K562 (cell line): ENCODE results near the gene ASB6. TPM values are rescaled to one million over a fixed set of nuclear protein-coding genes. Genes with fewer than 3 reads are reported as not detected.

Source experiments
- ARID1B ChIP-seq: fragments of 450-650 bp; IDR thresholded peaks from 2 replicates; pipeline ENCODE4 v1.6.1; 2016; ENCODE audit warnings: antibody characterized with exemption, mild to moderate bottlenecking, inconsistent platforms
- MXI1 ChIP-seq: IDR thresholded peaks from 2 replicates; pipeline ENCODE4 v1.6.1; 2011; ENCODE audit warnings: low read depth, mild to moderate bottlenecking, improper control_type of control experiment, low read length
- NFATC3 ChIP-seq: fragments of 450-650 bp; IDR thresholded peaks from 2 replicates; pipeline ENCODE4 v1.6.1; 2017; ENCODE audit warnings: mild to moderate bottlenecking
- NFYB ChIP-seq: IDR thresholded peaks from 2 replicates; pipeline ENCODE4 v1.6.1; 2011; ENCODE audit warnings: mild to moderate bottlenecking, moderate library complexity; ENCODE audit not compliant: insufficient read length; ENCODE audit errors: extremely low read depth
- PCBP2 ChIP-seq: fragments of 200-400 bp; formaldehyde crosslinking; IDR thresholded peaks from 2 replicates; pipeline ENCODE4 v1.6.1; 2018; ENCODE audit warnings: low read length, low read depth, mild to moderate bottlenecking, moderate library complexity; ENCODE audit not compliant: poor library complexity, severe bottlenecking
- PHTF2 ChIP-seq: fragments of 250-450 bp; sonication (Bioruptor Pico); IDR thresholded peaks from 2 replicates; pipeline ENCODE4 v1.5.0; 2021; ENCODE audit warnings: mild to moderate bottlenecking
- SMC3 ChIP-seq: conservative IDR thresholded peaks from 2 replicates; pipeline ENCODE4 v1.6.1; 2011; ENCODE audit warnings: low read depth, low read length, improper control_type of control experiment; ENCODE audit not compliant: insufficient read depth
- TRIM24 ChIP-seq, 2 experiments: fragments of 450-650 bp; IDR thresholded peaks; 2 replicates each; pipeline ENCODE4 v1.6.1; 2016
- ZC3H4 ChIP-seq: sonication (generic); formaldehyde crosslinking; IDR thresholded peaks from 2 replicates; pipeline ENCODE4 v1.9.0; 2021; ENCODE audit warnings: missing genetic modification reagents, borderline replicate concordance
- ZNF121 ChIP-seq: sonication (generic); formaldehyde crosslinking; conservative IDR thresholded peaks from 2 replicates; pipeline ENCODE4 v1.8.0; 2022; ENCODE audit warnings: missing genetic modification reagents
- ZSCAN32 ChIP-seq: fragments of 450-650 bp; formaldehyde crosslinking; IDR thresholded peaks from 2 replicates; pipeline ENCODE4 v1.4.0; 2020; ENCODE audit warnings: mild to moderate bottlenecking, moderate library complexity
- polyA plus RNA-seq, 8 experiments: library from polyadenylated mRNA; depleted of rRNA in 4 of 8; stranded (reverse) in 5 of 8; unstranded in 3 of 8; fragments of >200 nt; fragmentation: Nextera tagmentation in 2 of 8; fragmentation: Illumina TruSeq in 1 of 8; extraction: Ambion mirVana in 2 of 8; extraction: Trizol in 1 of 8; gene quantifications; 2 replicates each; pipeline versions ENCODE4 v1.2.1 to v1.2.3, GENCODE V29; 2011 to 2014; ENCODE audit warnings: inconsistent platforms in 1 of 8, missing spikeins in 1 of 8
- total RNA-seq, 7 experiments: library from RNA; depleted of rRNA in 6 of 7; stranded (reverse); fragments of >200 nt in 6 of 7; fragmentation: Illumina TruSeq in 2 of 7; extraction: Trizol in 2 of 7; gene quantifications; 2 replicates each; pipeline versions ENCODE4 v1.2.1 to v1.2.3, GENCODE V29; 2011 to 2021; ENCODE audit warnings: low replicate concordance in 1 of 7
- TF ChIP-seq, protein P1 (sequence below): fragments of 450-650 bp; formaldehyde crosslinking; conservative IDR thresholded peaks from 2 replicates; pipeline ENCODE4 v1.4.0; 2022; ENCODE audit warnings: mild to moderate bottlenecking, missing genetic modification characterization
- TF ChIP-seq, protein P2 (sequence below): fragments of 250-450 bp; sonication (Bioruptor Pico); IDR thresholded peaks from 2 replicates; pipeline ENCODE4 v1.9.0; 2021; ENCODE audit warnings: mild to moderate bottlenecking
- TF ChIP-seq, protein P3 (sequence below): sonication (generic); formaldehyde crosslinking; IDR thresholded peaks from 2 replicates; pipeline ENCODE4 v1.5.0; 2020; ENCODE audit warnings: missing genetic modification reagents
- TF ChIP-seq, protein P4 (sequence below): fragments of 450-650 bp; formaldehyde crosslinking; IDR thresholded peaks from 2 replicates; pipeline ENCODE4 v1.4.0; 2020; ENCODE audit warnings: mild to moderate bottlenecking, moderate library complexity
- TF ChIP-seq, protein P5 (sequence below), 2 experiments: fragments of 450-650 bp; IDR thresholded peaks; 2 replicates each; pipeline ENCODE4 v1.6.1; 2018; ENCODE audit warnings: mild to moderate bottlenecking in 2 of 2, low read depth in 1 of 2; ENCODE audit not compliant: partially characterized antibody in 2 of 2
- TF ChIP-seq, protein P6 (sequence below), 2 experiments: fragments of 450-650 bp; IDR thresholded peaks; 2 replicates each; pipeline ENCODE4 v1.6.1; 2016

ASB6 gene
- total and polyA plus RNA-seq, 9 of the 15 experiments (the other 6 are each of a cell fraction or from before 2014, with no cell fraction given): 0.92 to 17.8 (median 11.3) TPM

DNA sequence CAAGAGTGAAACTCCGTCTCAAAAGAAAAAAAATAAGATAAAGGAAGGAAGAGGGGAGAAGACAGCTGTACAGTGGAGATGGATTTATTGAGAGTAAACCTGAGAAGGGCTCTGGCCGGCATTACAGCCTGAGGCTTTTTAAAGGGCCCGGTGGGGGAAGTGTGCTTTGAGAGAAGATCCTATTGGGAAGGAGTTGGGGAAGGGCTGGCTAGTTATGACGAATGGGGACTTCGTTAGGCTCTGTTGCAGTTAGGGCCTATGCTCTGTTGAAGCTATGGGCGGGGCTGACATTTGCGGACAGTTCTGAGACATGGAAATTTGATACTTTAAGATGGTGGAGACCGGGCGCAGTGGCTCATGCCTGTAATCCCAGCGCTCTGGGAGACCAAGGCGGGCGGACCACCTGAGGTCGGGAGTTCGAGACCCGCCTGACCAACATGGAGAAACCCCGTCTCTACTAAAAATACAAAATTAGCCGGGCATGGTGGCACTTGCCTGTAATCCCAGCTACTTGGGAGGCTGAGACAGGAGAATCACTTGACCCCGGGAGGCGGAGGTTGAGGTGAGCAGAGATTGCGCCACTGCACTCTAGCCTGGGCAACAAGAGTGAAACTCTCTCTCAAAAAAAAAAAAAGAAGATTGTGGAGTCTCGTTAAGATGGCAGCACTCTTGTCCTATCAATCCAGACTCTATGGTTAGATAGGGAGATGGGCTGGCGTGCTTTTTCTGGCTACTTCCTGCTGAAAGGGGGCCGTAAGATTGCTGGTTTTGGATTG lies 54.3 kb downstream of the ASB6 start (continued):
- no peak for TF ChIP-seq PHTF2 (CRISPR knock-in tag)
- TF ChIP-seq NFATC3: no peak
- no peak for TF ChIP-seq PCBP2
- no peak for TF ChIP-seq ZC3H4 (CRISPR knock-in tag)
- TF ChIP-seq NFYB: no peak
- no peak for TF ChIP-seq ZNF121
- TF ChIP-seq, protein P1, sequence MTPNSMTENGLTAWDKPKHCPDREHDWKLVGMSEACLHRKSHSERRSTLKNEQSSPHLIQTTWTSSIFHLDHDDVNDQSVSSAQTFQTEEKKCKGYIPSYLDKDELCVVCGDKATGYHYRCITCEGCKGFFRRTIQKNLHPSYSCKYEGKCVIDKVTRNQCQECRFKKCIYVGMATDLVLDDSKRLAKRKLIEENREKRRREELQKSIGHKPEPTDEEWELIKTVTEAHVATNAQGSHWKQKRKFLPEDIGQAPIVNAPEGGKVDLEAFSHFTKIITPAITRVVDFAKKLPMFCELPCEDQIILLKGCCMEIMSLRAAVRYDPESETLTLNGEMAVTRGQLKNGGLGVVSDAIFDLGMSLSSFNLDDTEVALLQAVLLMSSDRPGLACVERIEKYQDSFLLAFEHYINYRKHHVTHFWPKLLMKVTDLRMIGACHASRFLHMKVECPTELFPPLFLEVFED (CRISPR knock-in tag): no peak
- TF ChIP-seq, protein P2, sequence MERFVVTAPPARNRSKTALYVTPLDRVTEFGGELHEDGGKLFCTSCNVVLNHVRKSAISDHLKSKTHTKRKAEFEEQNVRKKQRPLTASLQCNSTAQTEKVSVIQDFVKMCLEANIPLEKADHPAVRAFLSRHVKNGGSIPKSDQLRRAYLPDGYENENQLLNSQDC: no peak
- peak; percentile 49; the same call in 1 of the 2 replicates for TF ChIP-seq ARID1B
- no peak for TF ChIP-seq SMC3
- no peak for TF ChIP-seq ZSCAN32
- TF ChIP-seq, protein P3, sequence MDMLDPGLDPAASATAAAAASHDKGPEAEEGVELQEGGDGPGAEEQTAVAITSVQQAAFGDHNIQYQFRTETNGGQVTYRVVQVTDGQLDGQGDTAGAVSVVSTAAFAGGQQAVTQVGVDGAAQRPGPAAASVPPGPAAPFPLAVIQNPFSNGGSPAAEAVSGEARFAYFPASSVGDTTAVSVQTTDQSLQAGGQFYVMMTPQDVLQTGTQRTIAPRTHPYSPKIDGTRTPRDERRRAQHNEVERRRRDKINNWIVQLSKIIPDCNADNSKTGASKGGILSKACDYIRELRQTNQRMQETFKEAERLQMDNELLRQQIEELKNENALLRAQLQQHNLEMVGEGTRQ (CRISPR knock-in tag): no peak
- TF ChIP-seq, protein P4, sequence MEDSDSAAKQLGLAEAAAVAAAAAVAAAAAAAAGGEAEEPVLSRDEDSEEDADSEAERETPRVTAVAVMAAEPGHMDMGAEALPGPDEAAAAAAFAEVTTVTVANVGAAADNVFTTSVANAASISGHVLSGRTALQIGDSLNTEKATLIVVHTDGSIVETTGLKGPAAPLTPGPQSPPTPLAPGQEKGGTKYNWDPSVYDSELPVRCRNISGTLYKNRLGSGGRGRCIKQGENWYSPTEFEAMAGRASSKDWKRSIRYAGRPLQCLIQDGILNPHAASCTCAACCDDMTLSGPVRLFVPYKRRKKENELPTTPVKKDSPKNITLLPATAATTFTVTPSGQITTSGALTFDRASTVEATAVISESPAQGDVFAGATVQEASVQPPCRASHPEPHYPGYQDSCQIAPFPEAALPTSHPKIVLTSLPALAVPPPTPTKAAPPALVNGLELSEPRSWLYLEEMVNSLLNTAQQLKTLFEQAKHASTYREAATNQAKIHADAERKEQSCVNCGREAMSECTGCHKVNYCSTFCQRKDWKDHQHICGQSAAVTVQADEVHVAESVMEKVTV (CRISPR knock-in tag): no peak
- TF ChIP-seq, protein P5, sequence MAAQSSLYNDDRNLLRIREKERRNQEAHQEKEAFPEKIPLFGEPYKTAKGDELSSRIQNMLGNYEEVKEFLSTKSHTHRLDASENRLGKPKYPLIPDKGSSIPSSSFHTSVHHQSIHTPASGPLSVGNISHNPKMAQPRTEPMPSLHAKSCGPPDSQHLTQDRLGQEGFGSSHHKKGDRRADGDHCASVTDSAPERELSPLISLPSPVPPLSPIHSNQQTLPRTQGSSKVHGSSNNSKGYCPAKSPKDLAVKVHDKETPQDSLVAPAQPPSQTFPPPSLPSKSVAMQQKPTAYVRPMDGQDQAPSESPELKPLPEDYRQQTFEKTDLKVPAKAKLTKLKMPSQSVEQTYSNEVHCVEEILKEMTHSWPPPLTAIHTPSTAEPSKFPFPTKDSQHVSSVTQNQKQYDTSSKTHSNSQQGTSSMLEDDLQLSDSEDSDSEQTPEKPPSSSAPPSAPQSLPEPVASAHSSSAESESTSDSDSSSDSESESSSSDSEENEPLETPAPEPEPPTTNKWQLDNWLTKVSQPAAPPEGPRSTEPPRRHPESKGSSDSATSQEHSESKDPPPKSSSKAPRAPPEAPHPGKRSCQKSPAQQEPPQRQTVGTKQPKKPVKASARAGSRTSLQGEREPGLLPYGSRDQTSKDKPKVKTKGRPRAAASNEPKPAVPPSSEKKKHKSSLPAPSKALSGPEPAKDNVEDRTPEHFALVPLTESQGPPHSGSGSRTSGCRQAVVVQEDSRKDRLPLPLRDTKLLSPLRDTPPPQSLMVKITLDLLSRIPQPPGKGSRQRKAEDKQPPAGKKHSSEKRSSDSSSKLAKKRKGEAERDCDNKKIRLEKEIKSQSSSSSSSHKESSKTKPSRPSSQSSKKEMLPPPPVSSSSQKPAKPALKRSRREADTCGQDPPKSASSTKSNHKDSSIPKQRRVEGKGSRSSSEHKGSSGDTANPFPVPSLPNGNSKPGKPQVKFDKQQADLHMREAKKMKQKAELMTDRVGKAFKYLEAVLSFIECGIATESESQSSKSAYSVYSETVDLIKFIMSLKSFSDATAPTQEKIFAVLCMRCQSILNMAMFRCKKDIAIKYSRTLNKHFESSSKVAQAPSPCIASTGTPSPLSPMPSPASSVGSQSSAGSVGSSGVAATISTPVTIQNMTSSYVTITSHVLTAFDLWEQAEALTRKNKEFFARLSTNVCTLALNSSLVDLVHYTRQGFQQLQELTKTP (IDR thresholded peaks at IDR 0.05; ENCODE audit: low read depth in 1 of 2, partially characterized antibody in 2 of 2): peak in 1 of 2 experiments; percentile 61
- no peak for TF ChIP-seq MXI1
- TF ChIP-seq, protein P6, sequence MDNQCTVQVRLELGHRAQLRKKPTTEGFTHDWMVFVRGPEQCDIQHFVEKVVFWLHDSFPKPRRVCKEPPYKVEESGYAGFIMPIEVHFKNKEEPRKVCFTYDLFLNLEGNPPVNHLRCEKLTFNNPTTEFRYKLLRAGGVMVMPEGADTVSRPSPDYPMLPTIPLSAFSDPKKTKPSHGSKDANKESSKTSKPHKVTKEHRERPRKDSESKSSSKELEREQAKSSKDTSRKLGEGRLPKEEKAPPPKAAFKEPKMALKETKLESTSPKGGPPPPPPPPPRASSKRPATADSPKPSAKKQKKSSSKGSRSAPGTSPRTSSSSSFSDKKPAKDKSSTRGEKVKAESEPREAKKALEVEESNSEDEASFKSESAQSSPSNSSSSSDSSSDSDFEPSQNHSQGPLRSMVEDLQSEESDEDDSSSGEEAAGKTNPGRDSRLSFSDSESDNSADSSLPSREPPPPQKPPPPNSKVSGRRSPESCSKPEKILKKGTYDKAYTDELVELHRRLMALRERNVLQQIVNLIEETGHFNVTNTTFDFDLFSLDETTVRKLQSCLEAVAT (IDR thresholded peaks at IDR 0.05): peak in 1 of 2 experiments; percentile 21; a peak in 1 of 4 replicates
- TF ChIP-seq TRIM24 (IDR thresholded peaks at IDR 0.05): no peak
